DND-41 (cell line): ENCODE measurements around the gene KLF5.

Source experiments
- CTCF ChIP-seq: IDR thresholded peaks from 2 replicates; pipeline ENCODE4 v1.5.1; 2012; ENCODE audit warnings: borderline replicate concordance, low read length, moderate library complexity, mild to moderate bottlenecking; ENCODE audit not compliant: poor library complexity, severe bottlenecking; ENCODE audit errors: extremely low read depth
- EZH2 ChIP-seq: IDR thresholded peaks from 3 replicates; pipeline ENCODE4 v1.6.1; 2012; ENCODE audit warnings: borderline replicate concordance, low read depth, mild to moderate bottlenecking, moderate library complexity, low read length, inconsistent platforms; ENCODE audit not compliant: severe bottlenecking

GRCh38 chr13:73109969-73110368 is 51.2 kb downstream of the KLF5 start:
- TF ChIP-seq CTCF (no peak), EZH2 (no peak)
